MG63 (cell line): ENCODE data around the gene FOXR2. TPM values are rescaled to one million over a fixed set of nuclear protein-coding genes. Genes with fewer than 3 reads are reported as not detected.

Source experiments
- DNase-seq: peaks from one replicate; pipeline ENCODE4 v3.0.0-alpha.2; 2020
- H3K27me3 ChIP-seq: fragments of 250-450 bp; sonication (Bioruptor Pico); 2 replicates; pipeline ENCODE4 v1.5.1; 2020; ENCODE audit warnings: mild to moderate bottlenecking, moderate library complexity
- H3K36me3 ChIP-seq: fragments of 250-450 bp; sonication (Bioruptor Pico); 2 replicates; pipeline ENCODE4 v1.5.1; 2020; ENCODE audit warnings: mild to moderate bottlenecking, moderate library complexity
- H3K4me3 ChIP-seq: fragments of 250-450 bp; sonication (Bioruptor Pico); 2 replicates; pipeline ENCODE4 v1.5.1; 2020; ENCODE audit warnings: mild to moderate bottlenecking, moderate library complexity
- H3K9me3 ChIP-seq: fragments of 250-450 bp; sonication (Bioruptor Pico); 2 replicates; pipeline ENCODE4 v1.5.1; 2020; ENCODE audit warnings: mild to moderate bottlenecking, moderate library complexity
- total RNA-seq: library from RNA; depleted of rRNA; stranded (reverse); fragments of >200 nt; shearing (Covaris generic); gene quantifications from 2 replicates; pipeline ENCODE4 v1.2.3, GENCODE V29; 2014; ENCODE audit warnings: low replicate concordance; rRNA removed

Gene FOXR2, protein sequence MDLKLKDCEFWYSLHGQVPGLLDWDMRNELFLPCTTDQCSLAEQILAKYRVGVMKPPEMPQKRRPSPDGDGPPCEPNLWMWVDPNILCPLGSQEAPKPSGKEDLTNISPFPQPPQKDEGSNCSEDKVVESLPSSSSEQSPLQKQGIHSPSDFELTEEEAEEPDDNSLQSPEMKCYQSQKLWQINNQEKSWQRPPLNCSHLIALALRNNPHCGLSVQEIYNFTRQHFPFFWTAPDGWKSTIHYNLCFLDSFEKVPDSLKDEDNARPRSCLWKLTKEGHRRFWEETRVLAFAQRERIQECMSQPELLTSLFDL
- not detected in 2 replicates for total RNA-seq

GRCh38 chrX:55623100-55623499 is at the start of gene FOXR2:
Gene FOXR2 (plus strand): TSS chrX:55623400. CDS start chrX:55623712, 312 bp downstream.
- DNase-seq = no peak
- no peaks in the 10 kb centered on the region for H3K36me3 ChIP-seq
- no peaks in the 10 kb centered on the region for H3K9me3 ChIP-seq
- no peaks in the 10 kb centered on the region for H3K27me3 ChIP-seq
- no peak within 1 kb of the TSS for H3K4me3 ChIP-seq

DNA sequence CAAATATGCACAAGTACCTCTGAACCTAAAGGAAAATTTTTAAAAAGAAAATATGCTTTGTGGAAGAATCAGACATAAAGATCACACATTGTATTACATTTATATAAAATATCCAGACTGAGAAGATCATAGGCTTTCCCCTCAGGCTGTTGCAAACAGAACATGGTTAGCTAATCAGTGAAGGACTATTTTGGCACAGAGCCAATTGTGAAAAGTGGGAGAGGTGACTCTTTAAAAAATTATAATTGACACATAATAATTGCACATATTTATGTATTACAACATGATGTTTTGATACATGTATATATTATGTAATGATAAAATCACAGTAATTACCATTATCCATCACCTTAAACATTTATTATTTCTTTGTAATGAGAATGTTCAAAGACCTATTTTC is 44.1 kb upstream of the FOXR2 start:
- DNase-seq = no peak
- H3K9me3 ChIP-seq = no peaks in the 10 kb centered on the region
- H3K4me3 ChIP-seq = no peak overlapping the region
- no peaks in the 10 kb centered on the region for H3K36me3 ChIP-seq
- no peaks in the 10 kb centered on the region for H3K27me3 ChIP-seq

- no peak overlapping the region for H3K4me3 ChIP-seq
- no peaks in the 10 kb centered on the region for H3K9me3 ChIP-seq
- H3K27me3 ChIP-seq = no peaks in the 10 kb centered on the region
- H3K36me3 ChIP-seq = no peaks in the 10 kb centered on the region
- no peak for DNase-seq
Observed at GRCh38 chrX:55582447-55582846, 40.8 kb upstream of the FOXR2 start.

- Histone ChIP-seq H3K4me3 (no peak overlapping the region), H3K36me3 (no peaks in the 10 kb centered on the region), H3K9me3 (no peaks in the 10 kb centered on the region), H3K27me3 (no peaks in the 10 kb centered on the region)
- no peak for DNase-seq
Observed at GRCh38 chrX:55593296-55593695, 29.9 kb upstream of the FOXR2 start.

GRCh38 chrX:55593756-55594257 is 29.4 kb upstream of the FOXR2 start:
- no peak for DNase-seq
- Histone ChIP-seq H3K36me3 (no peaks in the 10 kb centered on the region), H3K4me3 (no peak overlapping the region), H3K27me3 (no peaks in the 10 kb centered on the region), H3K9me3 (no peaks in the 10 kb centered on the region)

DNA sequence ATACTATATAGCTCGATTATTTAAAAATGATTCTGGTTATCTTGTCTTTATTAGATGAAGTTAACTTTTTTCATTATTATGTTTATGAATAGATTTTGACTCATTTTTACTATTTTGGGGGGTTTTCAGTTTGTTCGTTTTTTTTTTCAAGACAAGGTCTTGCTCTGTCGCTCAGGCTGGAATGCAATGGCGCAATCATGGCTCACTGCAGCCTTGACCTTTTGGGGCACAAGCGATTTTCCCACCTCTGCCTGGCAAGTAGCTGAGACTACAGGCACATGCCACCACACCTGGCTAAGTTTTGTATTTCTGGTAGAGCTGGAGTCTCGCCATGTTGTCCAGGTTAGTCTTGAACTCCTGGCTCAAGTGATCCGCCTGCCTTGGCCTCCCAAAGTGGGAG is 24.9 kb upstream of the FOXR2 start:
- Histone ChIP-seq H3K27me3 (no peaks in the 10 kb centered on the region), H3K9me3 (no peaks in the 10 kb centered on the region), H3K4me3 (no peak overlapping the region), H3K36me3 (no peaks in the 10 kb centered on the region)
- no peak for DNase-seq

GRCh38 chrX:55619547-55619946 is 3.7 kb upstream of the FOXR2 start:
- DNase-seq = no peak
- no peaks in the 10 kb centered on the region for H3K36me3 ChIP-seq
- no peaks in the 10 kb centered on the region for H3K27me3 ChIP-seq
- H3K4me3 ChIP-seq = no peak overlapping the region
- no peaks in the 10 kb centered on the region for H3K9me3 ChIP-seq

DNA sequence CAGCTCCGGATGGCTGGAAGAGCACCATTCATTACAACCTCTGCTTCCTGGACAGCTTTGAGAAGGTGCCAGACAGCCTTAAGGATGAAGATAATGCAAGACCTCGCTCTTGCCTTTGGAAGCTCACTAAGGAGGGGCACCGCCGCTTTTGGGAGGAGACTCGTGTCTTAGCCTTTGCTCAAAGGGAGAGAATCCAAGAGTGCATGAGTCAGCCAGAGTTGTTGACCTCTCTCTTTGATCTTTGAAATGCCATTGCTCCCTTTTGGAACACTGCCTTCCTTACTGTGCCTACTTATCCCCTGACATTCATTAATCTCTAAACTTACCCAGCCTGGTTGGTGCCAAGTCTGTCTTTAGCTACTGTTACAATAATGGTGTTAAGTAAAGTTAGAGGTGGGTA is 1.2 kb downstream of the FOXR2 start:
- Histone ChIP-seq H3K36me3 (no peaks in the 10 kb centered on the region), H3K27me3 (no peaks in the 10 kb centered on the region), H3K9me3 (no peaks in the 10 kb centered on the region), H3K4me3 (no peak overlapping the region)
- peak; percentile 26 for DNase-seq

DNA sequence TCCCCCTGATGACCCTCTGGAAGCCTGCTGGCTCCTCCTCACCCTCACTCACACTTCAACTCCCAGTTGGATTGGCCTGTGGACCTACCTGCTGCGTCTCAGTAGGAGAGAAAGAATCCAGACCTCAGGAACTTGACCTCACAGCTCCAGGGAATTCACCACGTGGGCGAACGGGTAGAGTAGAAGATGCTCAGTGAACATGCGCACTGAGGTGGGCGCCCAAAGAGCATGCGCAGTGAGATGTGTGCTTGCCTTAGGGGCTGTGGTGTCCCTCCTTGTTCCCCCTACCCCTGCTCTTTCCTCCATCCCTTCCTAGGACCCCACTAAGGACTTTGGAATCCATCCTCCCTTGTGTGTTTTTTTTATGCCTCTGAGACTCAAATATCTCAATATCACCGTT is 12.9 kb downstream of the FOXR2 start:
- no peak overlapping the region for H3K4me3 ChIP-seq
- no peaks in the 10 kb centered on the region for H3K36me3 ChIP-seq
- DNase-seq = no peak
- no peaks in the 10 kb centered on the region for H3K27me3 ChIP-seq
- no peaks in the 10 kb centered on the region for H3K9me3 ChIP-seq

GRCh38 chrX:55638933-55639332 is 15.7 kb downstream of the FOXR2 start:
- Histone ChIP-seq H3K27me3 (no peaks in the 10 kb centered on the region), H3K4me3 (no peak overlapping the region), H3K36me3 (no peaks in the 10 kb centered on the region), H3K9me3 (no peaks in the 10 kb centered on the region)
- no peak for DNase-seq

- Histone ChIP-seq H3K27me3 (no peaks in the 10 kb centered on the region), H3K9me3 (no peaks in the 10 kb centered on the region), H3K36me3 (no peaks in the 10 kb centered on the region), H3K4me3 (no peak overlapping the region)
- no peak for DNase-seq
Observed at GRCh38 chrX:55640854-55641253, 17.7 kb downstream of the FOXR2 start.

DNA sequence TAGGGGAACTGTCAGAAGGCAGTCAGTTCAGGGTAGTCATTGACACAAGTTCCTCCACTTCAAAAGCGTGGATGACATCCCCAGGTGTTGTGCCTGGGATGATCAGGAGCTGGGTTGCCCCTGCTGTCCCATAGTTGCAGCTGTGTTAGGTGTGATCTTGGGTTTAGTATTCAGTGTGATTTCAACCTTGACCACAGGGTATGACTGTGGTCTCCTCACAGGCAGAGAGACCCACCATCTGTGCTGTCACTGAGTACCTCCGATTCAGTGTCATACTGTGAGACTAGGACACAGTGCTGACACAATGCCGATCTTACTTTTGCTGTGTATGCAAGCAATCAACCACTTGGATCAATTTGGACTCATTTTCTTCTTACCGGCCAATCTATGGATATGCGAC is 25.2 kb downstream of the FOXR2 start:
- no peak for DNase-seq
- Histone ChIP-seq H3K27me3 (no peaks in the 10 kb centered on the region), H3K9me3 (no peaks in the 10 kb centered on the region), H3K4me3 (no peak overlapping the region), H3K36me3 (no peaks in the 10 kb centered on the region)

DNA sequence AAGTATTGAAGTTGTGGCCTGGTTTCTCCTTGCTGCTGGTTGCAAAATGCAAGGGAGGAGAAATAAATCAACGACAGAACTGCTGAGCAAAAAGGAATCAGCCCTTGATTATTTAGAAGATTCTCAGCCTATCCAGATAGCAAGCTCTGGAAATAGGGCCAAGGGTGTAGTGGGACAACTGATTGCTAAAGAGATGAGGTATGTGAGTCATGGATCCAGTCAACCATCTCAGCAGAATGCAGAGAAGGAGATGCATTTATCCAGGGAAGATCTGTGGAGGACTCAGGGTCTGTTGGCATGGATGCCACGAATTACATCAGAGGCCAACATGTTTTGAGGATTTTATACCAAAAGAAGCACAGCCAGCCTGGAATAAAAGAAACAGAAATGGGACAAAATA is 36.7 kb downstream of the FOXR2 start:
- H3K4me3 ChIP-seq = no peak overlapping the region

DNA sequence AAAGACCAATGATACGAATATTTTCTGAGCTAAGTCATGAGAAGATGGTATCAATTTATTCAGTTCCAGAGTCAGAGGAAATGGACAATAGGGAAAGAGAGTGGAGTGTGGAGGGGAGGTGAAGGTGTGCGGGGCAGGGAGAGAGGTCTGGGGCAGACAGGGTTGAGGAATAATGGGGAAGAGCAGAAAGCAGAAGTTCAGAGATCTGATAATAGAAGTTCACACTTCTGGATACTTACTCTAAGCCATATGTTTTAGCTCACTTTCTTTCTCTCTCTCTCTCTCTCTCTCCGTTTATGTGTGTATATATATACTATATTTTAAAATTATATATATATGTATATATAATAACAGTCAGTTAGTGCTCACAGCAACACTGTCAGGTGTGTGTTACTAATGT is 40.4 kb downstream of the FOXR2 start:
- DNase-seq = no peak
- no peaks in the 10 kb centered on the region for H3K27me3 ChIP-seq
- no peaks in the 10 kb centered on the region for H3K9me3 ChIP-seq
- H3K36me3 ChIP-seq = no peaks in the 10 kb centered on the region
- no peak overlapping the region for H3K4me3 ChIP-seq

More for the DNA sequence above, 36.7 kb downstream of the FOXR2 start:
- H3K9me3 ChIP-seq = no peaks in the 10 kb centered on the region
- H3K27me3 ChIP-seq = no peaks in the 10 kb centered on the region
- no peaks in the 10 kb centered on the region for H3K36me3 ChIP-seq
- no peak for DNase-seq

DNA sequence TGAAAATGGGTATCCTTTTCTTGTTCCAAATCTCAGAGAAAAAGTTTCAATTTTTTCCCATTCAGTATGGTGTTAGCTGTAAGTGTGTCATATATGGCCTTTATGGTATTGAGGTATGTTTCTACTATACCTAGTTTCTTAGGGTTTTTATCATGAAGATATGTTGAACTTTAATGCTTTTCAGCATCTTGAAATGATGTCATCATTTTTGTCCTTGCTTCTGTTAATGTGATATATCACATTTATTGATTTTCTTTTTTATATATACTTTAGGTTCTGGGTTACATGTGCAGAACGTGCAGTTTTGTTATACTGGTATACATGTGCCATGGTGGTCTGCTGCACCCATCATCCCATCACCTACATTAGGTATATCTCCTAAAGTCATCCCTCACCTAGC is 44.9 kb downstream of the FOXR2 start:
- no peaks in the 10 kb centered on the region for H3K36me3 ChIP-seq
- no peaks in the 10 kb centered on the region for H3K9me3 ChIP-seq
- H3K27me3 ChIP-seq = no peaks in the 10 kb centered on the region
- DNase-seq = no peak
- H3K4me3 ChIP-seq = no peak overlapping the region
